ENCODE results near the gene COG7.
"Not testable (repeated sequence)": the region's sequence is repeated elsewhere in the genome, so short reads cannot be mapped to it uniquely, and the experiment has no call there.

Gene COG7

DNA sequence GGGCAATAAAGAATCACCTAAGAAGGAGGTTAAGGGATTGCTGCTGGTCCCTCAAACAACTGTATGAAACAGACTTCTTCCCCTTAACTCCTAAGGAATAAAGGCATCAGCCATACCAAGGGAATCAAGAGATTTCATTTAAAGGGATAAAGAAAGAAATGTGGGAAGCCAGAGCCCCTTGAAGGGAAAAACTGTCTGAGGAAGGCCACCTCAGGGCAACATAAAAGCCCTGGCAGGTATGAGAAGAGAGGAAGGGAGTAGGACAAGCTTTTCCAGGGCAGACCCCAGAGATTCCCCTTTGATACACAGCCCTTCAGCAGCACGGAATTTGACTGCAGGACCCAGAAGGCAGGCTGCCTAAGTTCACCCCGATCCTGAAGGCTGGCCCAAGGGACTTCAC lies 43.5 kb downstream of the COG7 start:
- DNase-seq (ENCODE audit: low read depth): no peak

DNA sequence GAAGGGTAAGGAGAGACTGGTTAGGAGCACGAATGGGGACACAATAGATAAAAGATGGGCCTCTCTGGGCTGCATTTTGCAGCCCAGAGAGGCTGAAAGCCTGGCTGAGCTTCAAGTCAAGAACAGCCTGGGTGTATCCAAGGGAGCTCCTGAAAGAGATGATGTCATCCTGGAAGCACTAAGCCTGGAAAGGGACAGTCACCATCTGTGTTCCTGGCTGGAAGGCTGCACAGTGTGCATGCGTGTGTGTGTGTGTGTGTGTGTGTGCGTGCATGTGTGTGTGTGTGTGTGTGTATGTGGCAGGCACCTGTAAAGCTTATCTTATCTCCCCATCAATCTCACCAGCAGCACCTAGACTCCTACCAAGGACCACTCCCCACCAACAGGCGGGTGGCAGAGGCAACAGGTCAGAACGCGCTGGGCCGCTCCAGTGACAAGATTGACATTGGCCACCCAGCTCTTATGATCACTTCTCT lies 44.1 kb downstream of the COG7 start:
- peak; percentile 44 for DNase-seq (ENCODE audit: low read depth)

GRCh38 chr16:23408242-23408822 lies 44.7 kb downstream of the COG7 start:
- no peak for DNase-seq (ENCODE audit: low read depth)

GRCh38 chr16:23407436-23408127 lies 45.4 kb downstream of the COG7 start:
- no peak for DNase-seq (ENCODE audit: low read depth)

GRCh38 chr16:23406546-23407240 lies 46.3 kb downstream of the COG7 start:
- DNase-seq (ENCODE audit: low read depth): no peak

GRCh38 chr16:23406024-23406423 lies 47.0 kb downstream of the COG7 start:
- no peak for DNase-seq (ENCODE audit: low read depth)

DNA sequence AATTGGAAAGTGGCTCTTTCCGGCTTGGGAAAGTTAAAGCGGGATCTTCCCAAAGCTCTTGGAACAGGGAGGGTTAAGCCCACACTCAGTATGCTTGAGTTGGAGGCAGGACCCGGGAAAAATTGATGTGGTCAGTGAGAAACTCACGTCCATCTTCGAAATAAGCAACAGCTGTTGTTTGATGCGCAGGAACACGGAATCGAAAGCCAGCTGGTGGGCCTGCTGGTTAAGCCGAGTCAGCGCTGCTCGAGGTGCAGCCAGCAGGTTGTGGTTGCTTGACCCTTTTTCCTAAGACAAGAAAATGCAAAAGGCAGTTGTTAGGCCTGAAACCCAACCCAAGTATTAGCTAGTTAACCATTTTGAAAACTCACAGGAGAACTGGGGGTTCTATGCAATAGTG lies 49.4 kb downstream of the COG7 start:
- no peak for DNase-seq (ENCODE audit: low read depth)

- no peak for DNase-seq (ENCODE audit: low read depth)
Observed at GRCh38 chr16:23402100-23402499, 50.9 kb downstream of the COG7 start.

GRCh38 chr16:23401139-23401538 lies 51.9 kb downstream of the COG7 start:
- no peak for DNase-seq (ENCODE audit: low read depth)

DNA sequence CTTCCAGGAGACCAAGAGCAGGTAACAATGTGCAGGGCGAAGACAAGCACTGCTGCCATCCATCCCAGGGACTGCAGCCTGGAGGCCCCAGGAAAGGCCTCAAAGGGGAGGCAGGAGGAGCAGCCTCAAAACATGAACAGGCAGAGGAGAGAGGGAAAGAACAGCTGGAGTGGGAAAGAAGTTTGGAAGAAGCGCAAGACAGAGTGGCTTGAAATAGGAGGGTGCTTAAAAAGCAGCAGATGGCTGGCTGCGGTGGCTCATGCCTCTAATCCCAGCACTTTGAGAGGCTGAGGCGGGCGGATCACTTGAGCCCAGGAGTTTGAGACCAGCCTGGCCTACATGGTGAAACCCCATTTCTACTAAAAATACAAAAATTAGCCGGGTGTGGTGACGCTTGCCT lies 52.5 kb downstream of the COG7 start:
- DNase-seq (ENCODE audit: low read depth): not testable (repeated sequence)

- no peak for DNase-seq (ENCODE audit: low read depth)
Observed at GRCh38 chr16:23398987-23399805, 53.8 kb downstream of the COG7 start.

GRCh38 chr16:23397464-23397863 lies 55.5 kb downstream of the COG7 start:
- no peak for DNase-seq (ENCODE audit: low read depth)

- DNase-seq (ENCODE audit: low read depth): no peak
Observed at GRCh38 chr16:23395732-23396131, 57.3 kb downstream of the COG7 start.

- DNase-seq (ENCODE audit: low read depth): no peak
Observed at GRCh38 chr16:23394141-23394831, 58.7 kb downstream of the COG7 start.

DNA sequence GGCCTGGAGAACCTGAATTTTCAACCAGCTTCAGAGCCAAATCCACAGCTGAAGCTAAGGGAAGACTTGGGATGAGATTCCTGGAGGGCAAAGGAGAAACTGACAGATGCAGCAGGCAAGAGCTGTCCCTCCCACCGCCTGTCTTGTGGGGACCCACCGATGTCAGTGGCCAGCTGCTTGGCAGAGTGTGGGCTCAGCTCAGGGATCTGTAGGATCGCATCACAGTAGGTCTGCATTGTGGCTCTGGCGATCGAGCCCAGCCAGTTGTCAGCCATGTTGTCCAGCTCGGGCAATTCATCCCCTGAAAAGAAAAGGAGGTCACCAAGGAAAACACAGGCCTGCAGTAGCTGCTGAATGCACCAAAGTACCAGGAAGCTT lies 60.8 kb downstream of the COG7 start:
- DNase-seq (ENCODE audit: low read depth): no peak

GRCh38 chr16:23391381-23392222 lies 61.4 kb downstream of the COG7 start:
- DNase-seq (ENCODE audit: low read depth): no peak

DNA sequence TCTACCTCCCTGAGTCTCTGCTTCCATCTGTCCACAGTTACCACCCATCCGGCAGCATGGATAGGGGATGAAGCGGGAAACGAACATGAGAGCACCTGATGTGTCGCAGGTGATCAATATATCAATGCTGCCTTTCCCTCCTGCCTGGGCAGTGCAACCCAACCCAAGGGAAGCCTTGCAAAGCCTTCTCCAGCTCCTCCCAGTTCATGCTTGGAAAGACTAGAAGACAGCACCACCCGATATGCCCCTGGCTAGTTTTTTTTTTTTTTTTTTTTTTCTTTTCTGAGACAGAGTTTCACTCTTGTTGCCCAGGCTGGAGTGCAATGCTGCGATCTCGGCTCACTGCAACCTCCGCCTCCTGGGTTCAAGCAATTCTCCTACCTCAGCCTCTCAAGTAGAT lies 63.1 kb downstream of the COG7 start:
- DNase-seq (ENCODE audit: low read depth): not testable (repeated sequence)

- DNase-seq (ENCODE audit: low read depth): no peak
Observed at GRCh38 chr16:23389201-23389600, 63.8 kb downstream of the COG7 start.

DNA sequence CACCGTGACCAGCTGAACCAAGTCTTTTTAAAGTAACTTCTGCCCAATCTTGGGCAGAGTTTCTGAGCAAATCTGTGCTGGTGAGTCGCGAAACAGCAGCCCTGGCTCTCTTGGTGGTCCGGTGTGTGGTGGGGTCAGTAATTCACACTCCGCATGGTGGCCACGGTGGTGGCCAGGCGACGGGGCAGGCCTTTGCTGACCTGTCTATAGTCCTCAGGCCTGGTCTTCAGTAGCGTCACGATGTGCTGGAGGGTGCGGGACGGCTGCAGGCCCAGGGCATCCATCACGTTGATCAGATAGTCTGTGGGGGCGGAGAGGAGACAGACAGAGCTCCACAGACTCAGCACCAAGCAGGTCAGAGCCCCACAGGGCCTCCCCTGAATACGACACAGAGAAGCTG lies 64.2 kb downstream of the COG7 start:
- no peak for DNase-seq (ENCODE audit: low read depth)

DNA sequence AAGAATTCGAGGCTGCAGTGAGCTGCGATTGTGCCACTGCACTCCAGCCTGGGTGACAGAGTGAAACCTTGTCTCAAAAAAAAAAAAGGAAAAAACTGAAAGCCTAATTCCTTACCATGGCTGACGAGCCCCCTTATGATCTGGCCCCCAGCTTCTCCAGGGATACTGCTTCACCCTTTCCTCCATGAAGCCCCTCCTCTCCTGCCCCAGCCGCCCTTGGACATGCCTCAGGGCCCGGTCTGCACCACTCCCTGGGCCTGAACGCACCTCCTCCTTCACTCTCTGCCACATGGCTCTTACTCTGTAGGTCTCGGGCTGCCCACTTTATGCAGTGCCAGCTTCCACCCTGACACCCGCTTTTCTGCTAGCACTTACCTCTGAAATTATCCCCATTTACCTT lies 65.3 kb downstream of the COG7 start:
- no peak for DNase-seq (ENCODE audit: low read depth)

DNA sequence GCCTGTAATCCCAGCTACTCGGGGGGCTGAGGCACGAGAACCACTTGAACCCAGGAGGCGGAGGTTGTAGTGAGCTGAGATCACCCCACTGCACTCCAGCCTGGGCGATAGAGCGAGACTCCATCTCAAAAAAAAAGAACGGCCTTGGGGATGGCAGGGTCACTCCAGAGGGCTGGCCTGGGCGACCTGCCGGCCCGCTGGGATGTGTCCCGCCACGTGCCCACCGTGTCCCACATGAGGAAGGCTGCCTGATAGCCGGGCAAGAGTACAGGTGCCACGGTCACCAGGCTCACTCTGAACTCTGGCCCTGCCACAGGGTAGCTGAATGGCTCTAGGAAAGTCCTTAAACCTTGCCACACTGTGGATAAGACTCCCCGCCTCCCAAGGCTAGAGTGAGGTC lies 67.5 kb downstream of the COG7 start:
- no peak for DNase-seq (ENCODE audit: low read depth)
